RWPE2 (cell line): Measurements from ENCODE around the gene FGD4.

Experiments
- ATAC-seq: fragments of 200-7000 bp; cut with Tn5 transposase; 3 replicates; pipeline ENCODE4 v1.9.1; 2021; ENCODE audit warnings: low read depth
- DNase-seq: peaks from one replicate; pipeline ENCODE4 v3.0.0-alpha.2; 2020; ENCODE audit warnings: low spot score
- H3K27ac ChIP-seq: fragments of 450-650 bp; 2 replicates; pipeline ENCODE4 v1.5.1; 2017; ENCODE audit warnings: mild to moderate bottlenecking; ENCODE audit not compliant: poor library complexity, severe bottlenecking
- H3K27me3 ChIP-seq: fragments of 250-450 bp; sonication (Bioruptor Pico); 2 replicates; pipeline ENCODE4 v1.5.1; 2021; ENCODE audit warnings: mild to moderate bottlenecking, moderate library complexity; ENCODE audit not compliant: insufficient read depth, poor library complexity, severe bottlenecking
- H3K36me3 ChIP-seq: fragments of 250-450 bp; sonication (Bioruptor Pico); 2 replicates; pipeline ENCODE4 v1.5.1; 2020; ENCODE audit warnings: low read depth, mild to moderate bottlenecking, moderate library complexity
- H3K4me1 ChIP-seq: fragments of 250-450 bp; sonication (Bioruptor Pico); 2 replicates; pipeline ENCODE4 v1.5.1; 2021; ENCODE audit warnings: mild to moderate bottlenecking, moderate library complexity; ENCODE audit not compliant: insufficient read depth, poor library complexity, severe bottlenecking
- H3K4me3 ChIP-seq: fragments of 250-450 bp; sonication (Bioruptor Pico); 2 replicates; pipeline ENCODE4 v1.5.1; 2021; ENCODE audit warnings: mild to moderate bottlenecking, moderate library complexity; ENCODE audit not compliant: severe bottlenecking
- H3K9me3 ChIP-seq: fragments of 250-450 bp; sonication (Bioruptor Pico); 2 replicates; pipeline ENCODE4 v1.5.1; 2021; ENCODE audit warnings: mild to moderate bottlenecking, moderate library complexity; ENCODE audit not compliant: severe bottlenecking
- CTCF ChIP-seq: fragments of 450-650 bp; IDR thresholded peaks from one replicate; pipeline ENCODE4 v1.5.1; 2017; ENCODE audit warnings: mild to moderate bottlenecking, moderate library complexity; ENCODE audit not compliant: poor library complexity, severe bottlenecking

FGD4 gene

GRCh38 chr12:32647275-32647674 is 247.9 kb downstream of the FGD4 start:
- no peaks in the 10 kb centered on the region for H3K9me3 ChIP-seq
- no peak for TF ChIP-seq CTCF
- ATAC-seq (peak; percentile 31; the same call in 1 of the 3 replicates), DNase-seq (no peak)
- H3K27ac ChIP-seq = no peak overlapping the region
- no peak overlapping the region for H3K4me3 ChIP-seq
- peaks cover 9% of the 10 kb centered on the region for H3K4me1 ChIP-seq
- H3K36me3 ChIP-seq = peaks cover 17% of the 10 kb centered on the region
- no peaks in the 10 kb centered on the region for H3K27me3 ChIP-seq

- ATAC-seq (peak; percentile 89), DNase-seq (no peak)
- H3K4me1 ChIP-seq = peaks cover 9% of the 10 kb centered on the region
- no peaks in the 10 kb centered on the region for H3K9me3 ChIP-seq
- no peaks in the 10 kb centered on the region for H3K36me3 ChIP-seq
- peak overlapping the region; percentile 72 for H3K27ac ChIP-seq
- H3K27me3 ChIP-seq = no peaks in the 10 kb centered on the region
- no peak overlapping the region for H3K4me3 ChIP-seq
- no peak for TF ChIP-seq CTCF
Observed at GRCh38 chr12:32650508-32650907, 251.2 kb downstream of the FGD4 start.

- Histone ChIP-seq H3K4me3 (no peak overlapping the region), H3K9me3 (no peaks in the 10 kb centered on the region), H3K4me1 (peaks cover 9% of the 10 kb centered on the region), H3K27me3 (no peaks in the 10 kb centered on the region), H3K36me3 (no peaks in the 10 kb centered on the region), H3K27ac (peak overlapping the region; percentile 72)
- ATAC-seq (no peak), DNase-seq (no peak)
- TF ChIP-seq CTCF = no peak
Observed at GRCh38 chr12:32651151-32651955, 252.0 kb downstream of the FGD4 start.

GRCh38 chr12:32651956-32652210 is 252.5 kb downstream of the FGD4 start:
- TF ChIP-seq CTCF = no peak
- Histone ChIP-seq H3K27ac (no peak overlapping the region), H3K27me3 (no peaks in the 10 kb centered on the region), H3K36me3 (no peaks in the 10 kb centered on the region), H3K9me3 (no peaks in the 10 kb centered on the region), H3K4me3 (no peak overlapping the region), H3K4me1 (peaks cover 9% of the 10 kb centered on the region)
- DNase-seq (no peak), ATAC-seq (no peak)

GRCh38 chr12:32659908-32660440 is 260.6 kb downstream of the FGD4 start:
- Histone ChIP-seq H3K9me3 (no peaks in the 10 kb centered on the region), H3K27ac (no peak overlapping the region), H3K27me3 (no peaks in the 10 kb centered on the region), H3K36me3 (no peaks in the 10 kb centered on the region), H3K4me3 (no peak overlapping the region), H3K4me1 (no peaks in the 10 kb centered on the region)
- DNase-seq (no peak), ATAC-seq (peak; percentile 22; the same call in 1 of the 3 replicates)
- TF ChIP-seq CTCF = no peak
